Chondrocyte (in vitro differentiated cells): ENCODE measurements around the gene IAPP. TPM values are rescaled to one million over a fixed set of nuclear protein-coding genes. Genes with fewer than 3 reads are reported as not detected.
"Not testable (repeated sequence)": the region's sequence is repeated elsewhere in the genome, so short reads cannot be mapped to it uniquely, and the experiment has no call there.

Experiments
- DNase-seq: peaks from one replicate; pipeline ENCODE4 v3.0.0; 2021; ENCODE audit warnings: mixed read lengths, low spot score
- H3K27ac Mint-ChIP-seq: one replicate; pipeline ENCODE4 v1.8.0; 2021; ENCODE audit warnings: mild to moderate bottlenecking, moderate library complexity, mixed read lengths; ENCODE audit not compliant: unreplicated experiment
- H3K27me3 Mint-ChIP-seq: 2 replicates; pipeline ENCODE4 v1.8.0; 2021; ENCODE audit warnings: low read depth, mixed read lengths
- H3K36me3 Mint-ChIP-seq: 2 replicates; pipeline ENCODE4 v1.8.0; 2021; ENCODE audit warnings: low read depth, mixed read lengths
- H3K4me1 Mint-ChIP-seq: 2 replicates; pipeline ENCODE4 v1.8.0; 2021; ENCODE audit warnings: low read depth, mild to moderate bottlenecking, mixed read lengths
- H3K4me3 Mint-ChIP-seq: one replicate; pipeline ENCODE4 v1.8.0; 2021; ENCODE audit warnings: mild to moderate bottlenecking, moderate library complexity, mixed read lengths; ENCODE audit not compliant: unreplicated experiment
- H3K9me3 Mint-ChIP-seq: 2 replicates; pipeline ENCODE4 v1.8.0; 2021; ENCODE audit warnings: low read depth, mixed read lengths
- total RNA-seq: library from RNA; stranded (reverse); gene quantifications from 3 replicates; pipeline ENCODE4 v1.2.1, GENCODE V29; 2021
- TF ChIP-seq, protein P1 (sequence below): fragments of 200-600 bp; sonication (generic); IDR thresholded peaks from 2 replicates; pipeline ENCODE4 v1.5.0; 2021; ENCODE audit warnings: antibody characterized with exemption, mild to moderate bottlenecking, moderate library complexity

IAPP gene
- total RNA-seq, 1 donor from 2014 or later = not detected

DNA sequence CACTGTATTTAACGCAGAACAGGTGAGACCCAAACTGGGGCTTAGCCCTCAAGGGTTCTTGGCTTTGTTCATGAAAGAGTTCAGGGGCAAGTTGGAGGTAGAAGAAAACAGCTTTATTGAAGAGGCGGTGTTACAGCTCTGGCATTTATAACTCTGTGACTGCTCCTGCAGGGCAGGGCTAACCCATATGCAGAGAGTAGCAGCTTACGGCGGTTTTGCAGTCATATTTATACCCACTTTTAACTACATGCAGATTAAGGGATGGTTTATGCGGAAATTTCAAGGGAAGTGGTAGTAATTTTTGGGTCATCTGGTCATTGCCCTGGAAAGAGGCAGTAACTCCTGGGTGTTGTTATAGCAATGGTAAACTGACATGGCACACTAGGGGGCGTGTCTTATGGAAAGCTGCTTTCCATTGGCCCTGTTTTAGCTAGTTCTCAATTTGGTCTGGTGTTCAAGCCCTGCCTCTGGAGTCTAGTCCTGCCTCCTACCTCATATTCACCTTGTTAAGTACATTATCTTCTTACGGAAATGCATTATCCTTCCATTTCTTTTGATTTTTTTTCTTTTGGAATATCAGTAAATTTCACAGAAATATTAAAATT is 1.8 kb upstream of the IAPP start:
- Mint-ChIP-seq H3K36me3 (no peaks in the 10 kb centered on the region), H3K27me3 (no peaks in the 10 kb centered on the region), H3K27ac (no peak overlapping the region), H3K4me3 (no peak overlapping the region), H3K9me3 (no peaks in the 10 kb centered on the region), H3K4me1 (peaks cover 9% of the 10 kb centered on the region)
- no peak for DNase-seq
- TF ChIP-seq, protein P1, sequence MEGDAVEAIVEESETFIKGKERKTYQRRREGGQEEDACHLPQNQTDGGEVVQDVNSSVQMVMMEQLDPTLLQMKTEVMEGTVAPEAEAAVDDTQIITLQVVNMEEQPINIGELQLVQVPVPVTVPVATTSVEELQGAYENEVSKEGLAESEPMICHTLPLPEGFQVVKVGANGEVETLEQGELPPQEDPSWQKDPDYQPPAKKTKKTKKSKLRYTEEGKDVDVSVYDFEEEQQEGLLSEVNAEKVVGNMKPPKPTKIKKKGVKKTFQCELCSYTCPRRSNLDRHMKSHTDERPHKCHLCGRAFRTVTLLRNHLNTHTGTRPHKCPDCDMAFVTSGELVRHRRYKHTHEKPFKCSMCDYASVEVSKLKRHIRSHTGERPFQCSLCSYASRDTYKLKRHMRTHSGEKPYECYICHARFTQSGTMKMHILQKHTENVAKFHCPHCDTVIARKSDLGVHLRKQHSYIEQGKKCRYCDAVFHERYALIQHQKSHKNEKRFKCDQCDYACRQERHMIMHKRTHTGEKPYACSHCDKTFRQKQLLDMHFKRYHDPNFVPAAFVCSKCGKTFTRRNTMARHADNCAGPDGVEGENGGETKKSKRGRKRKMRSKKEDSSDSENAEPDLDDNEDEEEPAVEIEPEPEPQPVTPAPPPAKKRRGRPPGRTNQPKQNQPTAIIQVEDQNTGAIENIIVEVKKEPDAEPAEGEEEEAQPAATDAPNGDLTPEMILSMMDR = no peak

DNA sequence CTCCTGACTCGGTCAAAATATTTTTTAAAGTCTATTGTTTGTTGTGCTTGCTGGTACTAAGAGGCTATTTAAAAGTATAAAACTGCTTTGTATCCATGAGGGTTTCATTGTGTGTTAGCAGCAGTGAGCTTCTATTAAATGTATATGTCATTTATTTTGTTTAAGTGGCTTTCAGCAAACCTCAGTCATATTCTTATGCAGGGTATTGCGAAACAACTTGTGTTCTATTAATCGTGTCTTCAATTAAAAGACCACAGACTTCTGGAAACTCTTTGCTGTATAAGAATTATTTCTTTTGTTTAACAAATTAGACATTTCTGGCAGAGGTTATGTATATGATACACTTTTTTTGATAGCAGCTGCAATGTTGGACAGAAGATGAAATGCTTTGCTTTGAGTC is 6.5 kb downstream of the IAPP start:
- no peaks in the 10 kb centered on the region for H3K36me3 Mint-ChIP-seq
- H3K27ac Mint-ChIP-seq = no peak overlapping the region
- no peaks in the 10 kb centered on the region for H3K9me3 Mint-ChIP-seq
- TF ChIP-seq, protein P1 = no peak
- no peak for DNase-seq
- peaks cover 3% of the 10 kb centered on the region for H3K27me3 Mint-ChIP-seq
- no peaks in the 10 kb centered on the region for H3K4me1 Mint-ChIP-seq
- no peak overlapping the region for H3K4me3 Mint-ChIP-seq

DNA sequence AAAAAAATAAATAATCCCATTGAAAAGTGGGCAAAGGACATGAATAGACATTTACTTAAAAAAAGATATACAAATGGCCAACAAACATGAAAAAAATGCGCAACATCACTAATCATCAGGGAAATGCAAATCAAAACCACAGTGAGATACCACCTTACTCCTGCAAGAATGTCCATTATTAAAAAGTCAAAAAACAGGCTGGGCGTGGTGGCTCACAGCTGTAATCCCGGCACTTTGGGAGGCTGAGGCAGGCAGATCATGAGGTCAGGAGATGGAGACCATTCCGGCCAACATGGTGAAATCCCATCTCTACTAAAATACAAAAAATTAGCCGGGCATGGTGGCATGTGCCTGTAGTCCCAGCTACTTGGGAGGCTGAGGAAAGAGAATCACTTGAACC is 8.6 kb downstream of the IAPP start:
- H3K4me3 Mint-ChIP-seq, H3K27ac Mint-ChIP-seq, H3K27me3 Mint-ChIP-seq, H3K36me3 Mint-ChIP-seq, H3K4me1 Mint-ChIP-seq, H3K9me3 Mint-ChIP-seq, DNase-seq: not testable (repeated sequence)

DNA sequence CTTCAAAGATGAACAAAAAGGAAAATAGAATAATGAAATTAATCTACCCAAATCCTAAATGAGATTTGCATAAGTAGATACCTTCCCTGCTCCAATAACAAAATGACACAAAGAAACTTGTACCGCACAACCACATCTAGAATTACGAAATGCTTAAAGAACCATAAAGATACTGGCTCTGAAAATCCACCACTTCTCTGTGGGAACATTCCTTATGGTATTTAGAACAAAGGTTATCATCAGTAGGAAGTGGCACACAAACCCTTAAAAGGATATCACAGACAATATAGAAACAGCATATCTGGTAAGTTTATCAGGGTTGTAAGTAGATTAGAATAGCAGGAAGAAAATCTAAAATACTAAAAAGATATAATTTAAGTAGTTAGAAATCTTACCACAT is 11.6 kb downstream of the IAPP start:
- TF ChIP-seq, protein P1 = no peak
- Mint-ChIP-seq H3K9me3 (no peaks in the 10 kb centered on the region), H3K4me1 (no peaks in the 10 kb centered on the region), H3K36me3 (no peaks in the 10 kb centered on the region), H3K4me3 (no peak overlapping the region), H3K27me3 (no peaks in the 10 kb centered on the region), H3K27ac (no peak overlapping the region)
- no peak for DNase-seq

DNA sequence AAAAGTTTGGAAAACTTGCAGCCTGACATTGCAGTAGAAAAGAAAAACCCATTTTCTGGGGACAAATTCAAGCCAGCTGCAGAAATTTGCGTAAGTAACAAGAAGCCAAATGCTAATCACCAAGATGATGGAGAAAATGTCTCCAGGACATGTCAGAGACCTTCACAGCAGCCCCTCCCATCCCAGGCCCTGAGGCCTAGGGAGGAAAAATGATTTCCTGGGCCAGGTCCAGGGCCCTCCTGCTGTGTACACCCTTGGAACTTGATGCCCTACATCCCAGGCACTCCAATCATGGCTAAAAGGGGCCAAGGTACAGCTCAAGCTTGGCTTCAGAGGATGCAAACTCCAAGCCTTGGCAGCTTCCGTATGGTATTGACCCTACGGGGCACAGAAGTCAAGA is 14.5 kb downstream of the IAPP start:
- no peak overlapping the region for H3K27ac Mint-ChIP-seq
- H3K4me3 Mint-ChIP-seq = no peak overlapping the region
- H3K4me1 Mint-ChIP-seq = no peaks in the 10 kb centered on the region
- no peaks in the 10 kb centered on the region for H3K9me3 Mint-ChIP-seq
- H3K27me3 Mint-ChIP-seq = peaks cover 1% of the 10 kb centered on the region
- no peaks in the 10 kb centered on the region for H3K36me3 Mint-ChIP-seq
- TF ChIP-seq, protein P1 = no peak
- DNase-seq = no peak

DNA sequence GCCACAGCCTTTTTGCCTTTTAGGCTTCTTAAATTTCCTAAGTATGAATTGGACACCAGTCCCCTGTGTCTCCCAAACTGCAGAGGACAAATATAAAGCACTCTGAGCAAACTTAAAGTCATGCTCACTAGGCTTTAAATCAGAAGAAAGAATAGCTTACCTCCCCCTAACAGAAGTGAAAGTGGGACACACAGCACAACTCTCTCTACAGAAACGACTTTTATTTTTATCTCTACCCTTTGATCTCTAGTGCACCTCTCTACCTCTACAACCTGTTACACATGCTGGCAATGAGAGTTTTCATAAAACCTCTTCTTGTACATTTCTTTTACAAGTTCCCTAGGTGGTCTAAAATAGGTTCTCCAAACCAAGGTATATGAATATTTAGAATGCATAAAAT is 19.7 kb downstream of the IAPP start:
- Mint-ChIP-seq H3K4me3 (no peak overlapping the region), H3K27ac (no peak overlapping the region), H3K36me3 (peaks cover 1% of the 10 kb centered on the region), H3K27me3 (peaks cover 5% of the 10 kb centered on the region), H3K4me1 (peaks cover 4% of the 10 kb centered on the region), H3K9me3 (no peaks in the 10 kb centered on the region)
- TF ChIP-seq, protein P1 = no peak
- DNase-seq = no peak

DNA sequence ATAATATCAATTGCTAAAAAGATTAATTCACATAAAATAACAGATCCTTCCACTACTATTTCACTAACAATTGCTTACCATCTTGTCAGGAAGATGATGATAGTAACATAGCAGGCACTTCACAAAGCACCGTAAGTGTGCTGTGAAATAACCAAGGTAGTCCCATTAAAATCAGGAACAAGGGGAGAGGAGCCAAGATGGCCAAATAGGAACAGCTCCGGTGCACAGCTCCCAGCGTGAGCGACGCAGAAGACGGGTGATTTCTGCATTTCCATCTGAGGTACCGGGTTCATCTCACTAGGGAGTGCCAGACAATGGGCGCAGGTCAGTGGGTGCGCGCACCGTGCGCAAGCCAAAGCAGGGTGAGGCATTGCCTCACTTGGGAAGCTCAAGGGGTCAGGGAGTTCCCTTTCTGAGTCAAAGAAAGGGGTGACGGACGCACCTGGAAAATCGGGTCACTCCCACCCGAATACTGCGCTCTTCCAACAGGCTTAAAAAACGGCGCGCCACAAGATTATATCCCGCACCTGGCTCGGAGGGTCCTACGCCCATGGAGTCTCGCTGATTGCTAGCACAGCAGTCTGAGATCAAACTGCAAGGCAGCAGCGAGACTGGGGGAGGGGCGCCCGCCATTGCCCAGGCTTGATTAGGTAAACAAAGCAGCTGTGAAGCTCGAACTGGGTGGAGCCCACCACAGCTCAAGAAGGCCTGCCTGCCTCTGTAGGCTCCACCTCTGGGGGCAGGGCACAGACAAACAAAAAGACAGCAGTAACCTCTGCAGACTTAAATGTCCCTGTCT is 22.3 kb downstream of the IAPP start:
- H3K27ac Mint-ChIP-seq = not testable (repeated sequence)

More for the DNA sequence above, 22.3 kb downstream of the IAPP start:
- H3K9me3 Mint-ChIP-seq, H3K4me1 Mint-ChIP-seq, DNase-seq, H3K36me3 Mint-ChIP-seq, H3K27me3 Mint-ChIP-seq: not testable (repeated sequence)
- peak overlapping the region; percentile 66 for H3K4me3 Mint-ChIP-seq
